ENCODE results near the gene SERTAD4. TPM values are rescaled to one million over a fixed set of nuclear protein-coding genes. Genes with fewer than 3 reads are reported as not detected.
"Not testable (repeated sequence)": the region's sequence is repeated elsewhere in the genome, so short reads cannot be mapped to it uniquely, and the experiment has no call there.

Gene SERTAD4
- polyA plus RNA-seq (ENCODE audit: insufficient read length in 4 of 4): 1 to 10 TPM; 3.2 to 4.5 (median 3.7) TPM

DNA sequence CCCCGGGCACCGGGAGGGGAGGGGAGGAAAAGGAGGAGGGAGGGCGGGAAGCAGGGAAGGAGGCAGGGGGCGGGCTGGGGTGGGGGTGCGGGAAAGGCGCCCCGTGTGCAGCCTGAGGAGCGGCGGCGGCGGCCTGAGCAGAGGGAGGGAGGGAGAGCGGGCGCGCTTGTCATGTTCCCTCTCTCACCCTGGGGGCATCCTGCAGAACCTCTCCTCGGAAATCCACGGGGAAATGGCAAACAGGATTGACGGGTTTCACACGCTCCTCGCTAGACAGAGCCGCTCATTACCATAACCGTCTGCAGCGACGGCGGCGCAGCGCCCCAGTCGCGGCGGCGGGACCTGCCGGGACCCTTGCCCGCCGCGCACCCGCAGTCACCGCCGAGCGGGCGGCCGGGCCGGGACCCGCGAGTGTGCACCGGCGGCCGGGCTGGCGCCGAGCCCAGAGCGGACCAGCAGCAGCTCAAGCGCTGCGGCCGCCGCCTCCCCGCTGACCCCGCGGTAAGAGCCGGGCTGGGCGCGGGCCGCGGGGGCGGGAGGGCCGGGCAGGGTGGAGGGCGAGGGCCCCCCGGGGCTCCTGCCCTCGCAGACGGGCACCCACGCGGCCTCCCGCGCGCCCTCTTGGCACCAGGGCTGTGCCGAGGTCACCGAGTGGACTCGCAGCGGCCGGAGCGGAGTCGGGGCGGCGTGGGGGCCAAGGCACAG, at the start of gene SERTAD4:
TSS of gene SERTAD4 (plus strand) at position 286 of the 705 bp plus-strand sequence. CDS start 5,165 bp downstream, outside the sequence.
- peak in 1 of 4 donors; percentile 47 for DNase-seq (ENCODE audit: low read depth in 4 of 4, low spot score in 2 of 4)

- DNase-seq (ENCODE audit: low read depth in 4 of 4, low spot score in 2 of 4): no peak
These were observed 47.5 kb upstream of the SERTAD4 start for GRCh38 chr1:210185063-210185462.

- not testable (repeated sequence) for DNase-seq (ENCODE audit: low read depth in 4 of 4, low spot score in 2 of 4)
These were observed 44.6 kb upstream of the SERTAD4 start for GRCh38 chr1:210187849-210188606.

- DNase-seq (ENCODE audit: low read depth in 4 of 4, low spot score in 2 of 4): no peak
These were observed 43.2 kb upstream of the SERTAD4 start for GRCh38 chr1:210189426-210189825.

- no peak for DNase-seq (ENCODE audit: low read depth in 4 of 4, low spot score in 2 of 4)
These were observed 36.9 kb upstream of the SERTAD4 start for GRCh38 chr1:210195635-210196160.

- DNase-seq (ENCODE audit: low read depth in 4 of 4, low spot score in 2 of 4): not testable (repeated sequence)
These were observed 36.3 kb upstream of the SERTAD4 start for GRCh38 chr1:210196266-210196665.

- DNase-seq (ENCODE audit: low read depth in 4 of 4, low spot score in 2 of 4): no peak
These were observed 33.8 kb upstream of the SERTAD4 start for GRCh38 chr1:210198840-210199239.

GRCh38 chr1:210200124-210200736, 32.4 kb upstream of the SERTAD4 start:
- no peak for DNase-seq (ENCODE audit: low read depth in 4 of 4, low spot score in 2 of 4)

DNA sequence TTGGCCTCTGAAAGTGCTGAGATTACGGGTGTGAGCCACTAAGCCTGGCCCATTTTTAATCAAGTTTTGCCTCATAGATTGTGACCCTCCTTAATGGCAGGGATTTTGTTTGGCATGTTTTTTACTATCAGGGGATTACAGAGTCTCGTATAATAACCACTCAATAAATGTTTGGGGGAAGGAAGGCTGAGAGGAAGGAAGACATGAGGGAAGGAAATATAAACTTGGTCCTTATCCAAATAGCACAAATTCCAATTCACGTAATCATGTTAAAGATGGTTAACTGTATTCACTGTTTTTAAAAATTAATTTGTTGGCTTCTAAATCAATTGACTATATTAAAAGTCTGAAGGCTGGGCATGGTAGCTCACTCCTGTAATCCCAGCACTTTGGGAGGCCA, 30.9 kb upstream of the SERTAD4 start:
- DNase-seq (ENCODE audit: low read depth in 4 of 4, low spot score in 2 of 4): no peak

DNA sequence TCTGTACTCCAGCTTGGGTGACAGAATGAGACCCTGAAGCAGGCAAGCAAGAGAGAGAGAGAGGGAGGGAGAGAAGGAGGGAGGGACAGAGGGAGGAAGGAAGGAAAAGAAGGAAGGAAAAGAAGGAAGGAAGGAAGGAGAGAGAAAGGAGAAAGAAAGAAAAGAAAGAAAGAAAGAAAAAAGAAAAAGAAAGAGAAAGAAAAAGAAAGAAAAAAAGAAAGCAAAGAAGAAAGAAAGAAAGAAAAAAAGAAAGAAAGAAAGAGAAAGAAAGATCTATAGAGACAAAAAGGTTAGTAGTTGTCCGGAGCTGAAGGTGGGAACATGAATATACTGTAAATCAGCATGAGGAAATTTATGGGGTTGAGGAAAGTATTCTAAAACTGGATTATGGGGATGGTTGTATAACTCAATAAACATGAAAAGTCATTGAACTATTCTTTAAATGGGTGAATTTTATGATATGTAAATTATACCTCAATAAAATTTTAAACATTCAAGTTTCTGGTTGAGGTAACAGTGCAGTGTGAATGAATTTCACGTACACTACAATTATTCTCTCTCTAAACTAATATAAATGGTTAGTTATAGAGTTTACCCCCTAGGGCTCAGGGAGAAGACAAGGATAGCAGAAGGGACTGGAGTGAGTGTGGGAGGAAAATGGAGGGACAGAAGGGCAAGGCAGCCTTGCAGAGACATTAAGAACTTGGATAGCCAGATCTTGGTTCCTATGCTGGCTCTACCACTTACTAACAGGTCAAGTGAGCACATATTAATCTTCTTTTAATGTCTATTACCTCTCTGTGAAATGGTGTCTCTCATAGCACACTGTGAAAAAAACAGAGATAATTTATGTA, 24.8 kb upstream of the SERTAD4 start:
- DNase-seq (ENCODE audit: low read depth in 4 of 4, low spot score in 2 of 4): no peak

GRCh38 chr1:210213335-210213734, 19.3 kb upstream of the SERTAD4 start:
- no peak for DNase-seq (ENCODE audit: low read depth in 4 of 4, low spot score in 2 of 4)

- DNase-seq (ENCODE audit: low read depth in 4 of 4, low spot score in 2 of 4): no peak
These were observed 17.8 kb upstream of the SERTAD4 start for GRCh38 chr1:210214573-210215409.

DNA sequence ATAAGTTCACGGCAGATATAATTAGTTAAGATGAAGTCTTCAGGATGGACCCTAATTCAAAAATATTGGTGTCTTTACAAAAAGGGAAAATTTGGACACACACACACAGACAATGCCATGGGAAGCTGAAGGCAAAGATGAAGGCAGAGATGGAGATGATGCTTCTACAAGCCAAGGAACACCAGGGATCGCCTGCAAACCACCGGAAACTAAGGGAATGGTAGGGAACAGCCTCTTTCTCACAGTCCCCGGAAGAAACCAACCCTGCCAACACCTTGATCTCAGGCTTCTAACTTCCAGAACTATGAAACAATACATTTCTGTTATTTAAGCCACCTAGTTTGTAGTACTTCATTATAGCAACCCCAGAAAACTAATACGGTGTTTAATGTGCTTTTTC, 15.1 kb upstream of the SERTAD4 start:
- DNase-seq (ENCODE audit: low read depth in 4 of 4, low spot score in 2 of 4): no peak

DNA sequence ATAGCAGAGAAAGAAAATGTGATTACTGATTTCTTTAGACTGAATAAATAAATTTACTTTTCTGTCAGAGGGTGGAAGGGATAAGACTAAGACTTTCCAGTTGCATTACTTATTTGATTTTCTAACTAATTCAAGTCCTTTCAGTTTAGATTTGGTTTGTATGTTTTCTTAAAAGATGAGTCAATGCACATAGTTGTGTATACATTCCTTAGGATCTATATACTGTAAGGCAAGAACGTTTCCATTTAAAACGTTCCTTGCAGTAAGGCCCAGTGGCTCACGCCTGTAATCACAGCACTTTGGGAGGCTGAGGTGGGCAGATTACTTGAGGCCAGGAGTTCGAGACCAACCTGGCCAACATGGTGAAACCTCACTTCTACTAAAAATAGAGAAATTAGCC, 14.5 kb upstream of the SERTAD4 start:
- no peak for DNase-seq (ENCODE audit: low read depth in 4 of 4, low spot score in 2 of 4)

DNA sequence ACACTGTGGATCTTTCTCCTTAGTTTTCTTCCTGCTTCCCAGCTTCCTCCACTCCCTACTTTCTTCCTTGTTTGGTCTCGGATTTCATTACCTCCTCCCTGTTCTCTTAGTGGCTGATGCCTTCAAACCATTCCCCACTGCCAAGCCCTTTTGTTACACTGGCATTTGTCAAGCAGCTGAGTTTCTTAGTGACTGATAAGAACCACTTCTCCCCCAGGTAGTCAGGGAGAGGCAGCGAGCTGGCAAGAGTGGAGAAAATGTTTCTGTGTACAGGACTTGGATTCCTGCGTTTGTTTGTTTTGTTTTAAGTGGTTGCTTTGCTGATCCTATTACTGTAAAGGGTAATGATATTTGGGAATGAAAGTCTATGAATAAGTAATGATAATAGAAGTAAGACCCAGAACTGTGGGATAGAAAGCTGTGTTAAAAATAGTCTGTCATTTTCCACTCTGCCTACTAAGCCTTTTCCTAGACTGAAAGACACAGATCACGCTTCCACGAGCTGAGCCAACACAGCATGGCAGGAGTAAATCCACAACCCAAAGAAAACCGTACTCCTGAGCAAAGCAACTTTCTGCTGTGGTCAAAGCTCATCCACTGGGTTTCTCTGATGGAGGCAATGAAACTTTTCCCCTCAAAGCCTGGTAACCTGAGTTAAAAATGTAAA, 10.1 kb upstream of the SERTAD4 start:
- DNase-seq (ENCODE audit: low read depth in 4 of 4, low spot score in 2 of 4): no peak

GRCh38 chr1:210223226-210223904, 9.2 kb upstream of the SERTAD4 start:
- DNase-seq (ENCODE audit: low read depth in 4 of 4, low spot score in 2 of 4): no peak

DNA sequence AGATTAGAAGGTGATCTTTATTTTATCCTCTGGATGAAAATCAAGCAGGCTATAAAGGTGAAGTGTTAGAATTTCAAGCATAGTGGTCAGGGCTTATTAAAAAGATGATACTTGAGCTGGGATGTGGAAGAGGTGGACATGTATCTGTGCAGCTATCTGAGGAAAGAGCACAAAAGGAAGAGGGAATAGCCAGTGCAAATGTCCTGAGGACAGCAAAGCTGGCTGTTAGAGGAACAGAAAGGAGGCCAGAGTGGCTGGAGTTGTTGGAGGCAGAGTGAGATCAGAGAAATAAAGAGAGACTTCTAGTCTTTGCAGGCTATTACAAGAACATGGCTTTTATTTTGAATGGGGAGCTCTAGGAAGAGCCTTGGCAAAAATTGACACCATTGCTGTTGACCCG, 4.4 kb upstream of the SERTAD4 start:
- no peak for DNase-seq (ENCODE audit: low read depth in 4 of 4, low spot score in 2 of 4)

GRCh38 chr1:210230149-210230695, 2.4 kb upstream of the SERTAD4 start:
- DNase-seq (ENCODE audit: low read depth in 4 of 4, low spot score in 2 of 4): no peak
